ENCODE measurements around the gene H1-8. TPM values are rescaled to one million over a fixed set of nuclear protein-coding genes. Genes with fewer than 3 reads are reported as not detected.

Gene H1-8
- total RNA-seq, 2 donors from 2014 or later: not detected

DNA sequence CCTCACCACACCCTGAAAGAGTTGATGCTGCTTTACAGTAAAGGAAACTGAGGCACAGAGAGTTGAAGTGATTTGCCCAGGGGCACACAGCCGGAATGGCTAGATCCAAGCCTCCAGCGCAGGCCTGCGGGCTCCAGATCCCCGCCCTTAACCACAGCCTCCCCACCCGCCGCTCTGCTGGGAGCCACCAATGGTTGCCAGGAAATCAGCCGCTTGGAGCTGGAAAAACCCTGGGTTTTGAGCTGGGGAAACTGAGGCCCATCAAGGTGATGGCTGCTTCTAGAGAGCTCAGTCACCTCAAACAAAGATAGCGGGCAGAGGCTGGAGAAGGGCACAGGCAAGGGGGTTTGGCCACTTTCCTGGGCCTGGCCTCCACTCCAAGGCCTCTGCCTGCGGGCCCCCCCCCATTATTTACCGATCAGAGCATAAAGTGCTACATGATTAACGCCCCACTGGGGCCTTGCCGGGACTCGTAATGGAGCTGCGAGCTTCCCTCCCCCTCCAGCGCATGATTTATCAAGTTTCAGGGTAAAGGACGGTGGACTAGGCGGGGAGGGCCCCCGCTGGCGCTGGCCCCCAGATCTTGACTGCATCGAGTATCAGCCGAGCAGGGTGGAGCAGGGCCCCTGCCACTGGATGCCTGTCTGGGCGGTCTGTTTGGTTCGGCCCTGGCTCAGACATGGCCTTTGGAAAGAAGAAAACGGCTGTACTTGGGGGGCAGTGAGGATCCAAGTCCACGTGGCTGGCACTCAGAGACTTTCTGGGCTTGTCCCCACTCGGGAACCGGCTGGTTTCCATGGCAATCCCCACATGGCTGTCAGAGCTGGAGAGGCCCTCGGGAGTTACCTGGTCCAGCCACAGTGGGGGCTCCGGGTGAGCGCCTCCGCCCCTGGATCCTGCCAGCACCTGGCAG lies 54.4 kb downstream of the H1-8 start:
- ATAC-seq (no peak), DNase-seq (no peak)
- intact Hi-C loops (cut with DNase I, micrococcal nuclease): no loop called here

GRCh38 chr3:129598000-129598381 lies 55.0 kb downstream of the H1-8 start:
- intact Hi-C loops (cut with DNase I, micrococcal nuclease): no loop called here
- no peak for ATAC-seq
- DNase-seq: no peak

- no peak for ATAC-seq
- intact Hi-C loops (cut with DNase I, micrococcal nuclease): no loop called here
- no peak for DNase-seq
Observed at GRCh38 chr3:129598484-129598883, 55.5 kb downstream of the H1-8 start.

DNA sequence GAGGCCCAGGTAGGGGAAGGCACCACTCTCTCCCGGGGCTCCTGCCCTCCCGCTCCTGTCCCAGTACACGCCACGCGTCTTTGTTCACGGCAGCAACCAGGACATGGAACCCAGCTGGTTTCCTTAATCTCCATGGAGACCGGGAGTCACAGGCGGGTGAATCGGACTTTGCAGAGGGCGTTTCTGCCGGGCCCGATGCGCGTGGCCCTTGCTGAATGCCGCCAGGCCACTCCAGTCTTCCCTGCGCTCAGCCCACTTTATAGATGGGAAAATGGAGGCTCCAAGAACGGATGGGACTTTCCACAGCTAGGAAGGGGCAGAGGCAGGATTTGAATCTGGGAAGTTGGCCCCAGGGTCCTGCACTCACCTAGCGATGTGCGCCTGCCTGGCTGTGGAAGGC lies 56.1 kb downstream of the H1-8 start:
- DNase-seq: no peak
- no peak for ATAC-seq
- intact Hi-C loops (cut with DNase I, micrococcal nuclease): no loop called here

- DNase-seq (no peak), ATAC-seq (no peak)
- intact Hi-C loops (cut with DNase I, micrococcal nuclease): no loop called here
Observed at GRCh38 chr3:129599607-129600006, 56.6 kb downstream of the H1-8 start.

GRCh38 chr3:129600348-129600747 lies 57.4 kb downstream of the H1-8 start:
- ATAC-seq: no peak
- DNase-seq: no peak
- intact Hi-C loops (cut with DNase I, micrococcal nuclease): no loop called here

Other genes starting within 250 kb of the H1-8 start
- under 1 TPM; 0.56 to 0.58 TPM for gene EFCAB12, start 114.5 kb upstream of the H1-8 start, total RNA-seq
- 10 to 100 TPM; 21.8 to 23.6 TPM for gene MBD4, start 103.2 kb upstream of the H1-8 start, total RNA-seq
- gene IFT122, start 103.0 kb upstream of the H1-8 start, total RNA-seq: 10 to 100 TPM; 18.8 to 21.6 TPM
- gene RHO, start 14.5 kb upstream of the H1-8 start, total RNA-seq: not detected
- 10 to 100 TPM; 16.5 to 38.8 TPM for gene PLXND1, start 63.5 kb downstream of the H1-8 start, total RNA-seq

Measured in left colon (tissue), 2 donors.